MM.1S (cell line): ENCODE measurements around the gene CPEB3.

Experiments used
- CTCF ChIP-seq: fragments of 300-600 bp; sonication (generic); IDR thresholded peaks from 2 replicates; pipeline ENCODE4 v1.5.1; 2016; ENCODE audit warnings: antibody characterized with exemption, low read length, mixed read lengths
- EZH2phosphoT487 ChIP-seq: fragments of 300-600 bp; sonication (generic); IDR thresholded peaks from 2 replicates; pipeline ENCODE4 v1.6.1; 2018; ENCODE audit warnings: antibody characterized with exemption, low read length

- TF ChIP-seq EZH2phosphoT487 (no peak), CTCF (no peak)
Measured at GRCh38 chr10:92031580-92031979, 259.3 kb downstream of the CPEB3 start.
